Measurements from ENCODE around the gene RTN4RL1.
"Not testable (repeated sequence)": the region's sequence is repeated elsewhere in the genome, so short reads cannot be mapped to it uniquely, and the experiment has no call there.

The RTN4RL1 gene

DNA sequence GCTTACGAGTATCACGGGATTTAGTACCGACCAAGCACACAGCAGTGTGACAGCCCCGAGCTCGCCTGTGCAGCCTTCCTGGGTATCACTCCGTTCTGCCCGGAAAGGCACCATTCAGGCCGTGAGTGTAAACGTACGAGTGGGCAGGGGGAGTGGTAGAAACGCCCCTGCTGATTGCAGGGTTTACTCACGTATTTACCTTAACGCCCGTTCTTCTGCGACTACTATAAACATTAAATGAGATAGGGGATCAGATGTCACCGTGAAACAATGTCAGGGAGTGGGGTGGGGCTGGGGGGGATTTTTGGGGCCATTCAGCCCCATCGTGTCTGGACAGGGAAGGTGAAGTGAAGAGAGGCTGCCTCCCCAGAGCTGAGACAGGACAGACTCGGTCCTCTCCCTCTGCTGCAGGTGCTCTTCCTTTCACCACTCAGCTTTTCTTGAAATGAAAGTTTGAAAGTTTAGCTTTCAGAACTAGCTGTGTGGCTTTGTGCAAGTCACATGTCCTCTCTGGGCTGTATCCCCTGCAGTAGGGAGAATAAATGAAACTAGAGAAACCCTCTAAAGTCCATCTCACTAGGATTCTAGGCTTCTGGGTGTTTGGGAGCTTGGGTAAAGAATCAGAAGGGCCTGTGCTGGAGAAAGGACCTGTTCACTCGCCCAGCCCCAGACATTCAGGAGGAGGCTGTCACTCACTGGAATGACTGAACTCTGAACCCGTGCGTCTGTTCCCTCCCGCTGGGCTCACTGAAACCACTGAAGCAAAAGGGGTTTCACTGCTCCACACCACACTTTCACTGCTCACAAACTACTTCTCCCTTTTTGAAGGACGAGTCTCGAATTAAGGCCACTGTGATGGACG, 128.7 kb downstream of the RTN4RL1 start:
- no peak for DNase-seq (ENCODE audit: low read depth)

DNA sequence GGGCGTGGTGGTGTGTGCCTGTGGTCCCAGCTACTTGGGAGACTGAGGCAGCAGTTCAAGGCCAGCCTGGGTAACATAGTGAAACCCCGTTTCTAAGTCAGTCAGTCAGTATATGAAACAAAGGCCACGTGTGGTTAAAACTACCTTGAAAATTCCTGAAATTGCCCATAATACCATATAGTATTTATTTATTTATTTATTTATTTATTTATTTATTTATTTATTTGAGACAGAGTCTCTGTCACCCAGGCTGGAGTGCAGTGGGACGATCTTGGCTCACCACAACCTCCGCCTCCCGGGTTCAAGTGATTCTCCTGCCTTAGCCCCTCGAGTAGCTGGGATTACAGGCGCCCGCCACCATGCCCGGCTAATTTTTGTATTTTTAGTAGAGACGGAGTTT, 129.7 kb downstream of the RTN4RL1 start:
- DNase-seq (ENCODE audit: low read depth), result not testable (repeated sequence)

DNA sequence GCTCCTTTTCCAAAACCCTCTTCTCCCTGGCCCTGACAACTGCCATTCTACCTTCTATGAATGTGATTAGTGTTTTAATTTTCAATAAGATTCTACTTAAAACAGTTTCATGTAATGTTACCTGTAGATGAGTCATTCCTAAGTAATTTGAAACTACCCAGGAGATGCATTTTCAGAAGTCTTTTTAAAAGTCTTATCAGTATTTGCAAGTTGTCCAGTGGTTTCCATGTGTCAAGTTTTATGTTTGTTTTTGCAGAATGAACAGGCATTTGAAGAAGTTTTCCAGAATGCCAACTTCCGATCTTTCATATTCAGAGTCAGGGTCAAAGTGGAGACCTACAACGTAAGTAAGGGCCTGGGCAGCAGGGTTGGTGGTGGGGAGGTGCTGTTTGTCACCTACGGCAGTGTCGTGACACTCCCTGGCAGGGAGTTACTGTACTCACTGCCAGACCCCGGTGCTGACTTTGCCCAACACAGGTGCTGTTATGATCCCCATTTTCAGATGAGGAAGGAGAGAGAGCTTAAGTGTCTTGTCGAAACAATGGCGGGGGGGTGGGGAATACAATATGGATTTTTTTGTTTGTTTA, 130.3 kb downstream of the RTN4RL1 start:
- no peak for DNase-seq (ENCODE audit: low read depth)

DNA sequence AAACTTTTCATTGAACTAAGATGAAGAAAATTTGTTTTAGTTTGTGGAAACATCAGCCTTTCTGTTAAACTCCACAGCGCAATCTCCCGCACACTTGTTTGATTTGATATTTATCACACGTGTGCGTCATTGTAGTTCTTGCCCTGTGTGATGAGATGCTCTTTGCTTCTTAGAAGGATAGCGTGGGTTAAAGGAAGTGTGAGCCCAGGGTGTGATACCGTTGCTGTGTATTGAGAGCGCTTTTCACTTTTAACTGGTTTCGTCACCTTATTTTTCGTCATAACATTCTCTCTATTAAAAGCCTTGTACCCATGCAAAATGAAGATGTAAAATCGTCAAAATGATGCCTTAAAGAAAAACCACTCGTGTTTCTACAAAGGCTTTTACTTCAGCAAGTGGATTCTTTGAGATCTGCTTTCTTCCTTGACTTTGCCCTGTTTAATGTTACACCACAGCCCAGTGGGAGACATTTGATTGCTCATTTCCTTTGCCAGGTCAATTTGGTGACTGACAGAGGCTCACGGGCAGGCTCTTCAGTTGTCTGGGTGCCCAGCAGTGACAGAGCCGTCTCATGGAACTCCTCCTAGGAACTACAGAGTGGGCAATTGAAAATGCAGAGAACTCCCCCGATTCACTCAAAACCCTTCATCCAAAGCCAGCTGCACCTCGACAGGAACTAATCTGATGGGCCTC, 134.2 kb downstream of the RTN4RL1 start:
- DNase-seq (ENCODE audit: low read depth), result no peak

DNA sequence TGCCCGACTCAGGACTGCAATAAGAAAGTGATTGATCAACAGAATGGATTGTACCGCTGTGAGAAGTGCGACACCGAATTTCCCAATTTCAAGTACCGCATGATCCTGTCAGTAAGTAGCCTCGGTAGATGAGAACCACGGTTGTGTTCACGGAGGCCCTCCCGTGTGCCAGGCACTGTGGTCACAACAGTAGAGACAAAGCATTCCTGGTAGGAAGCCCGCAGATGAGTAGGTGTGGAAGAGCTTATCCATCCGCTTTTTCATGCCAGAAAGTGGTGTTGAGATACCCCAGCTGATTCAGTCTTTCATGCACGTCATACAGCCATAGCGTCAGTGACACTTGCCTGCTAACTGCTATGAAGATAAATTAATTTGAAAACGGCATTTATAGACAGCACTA, 136.4 kb downstream of the RTN4RL1 start:
- DNase-seq (ENCODE audit: low read depth), result no peak

Measured in activated T-cell treated with anti-CD3 and anti-CD28 coated beads for 48 hours (primary cell).